Stomach (tissue), 9 donors: ENCODE results near the gene LRIT3. TPM values are rescaled to one million over a fixed set of nuclear protein-coding genes. Genes with fewer than 3 reads are reported as not detected.

Experiments
- DNase-seq, 2 donors: peaks; one replicate each; pipeline versions ENCODE4 v3.0.0 to v3.0.0-alpha.2; 2013 to 2019
- H3K27ac ChIP-seq, 5 donors: fragments of 200-600 bp in 4 of 5; sonication (generic) in 4 of 5; one replicate each; pipeline ENCODE4 v1.5.1; 2013 to 2019; ENCODE audit warnings: mild to moderate bottlenecking in 1 of 5, moderate library complexity in 1 of 5
- H3K27me3 ChIP-seq, 3 donors: fragments of 200-600 bp; sonication (generic); one replicate each; pipeline ENCODE4 v1.5.1; 2017 to 2019; ENCODE audit warnings: mixed run types in 1 of 3
- H3K36me3 ChIP-seq, 4 donors: fragments of 200-600 bp; sonication (generic); 1 replicate in 3 of 4; 2 replicates in 1 of 4; pipeline ENCODE4 v1.5.1; 2016 to 2019
- H3K4me1 ChIP-seq, 4 donors: fragments of 200-600 bp; sonication (generic); one replicate each; pipeline ENCODE4 v1.5.1; 2016 to 2019
- H3K4me3 ChIP-seq, 4 donors: fragments of 200-600 bp; sonication (generic) in 3 of 4; one replicate each; pipeline ENCODE4 v1.5.1; 2016 to 2019; ENCODE audit warnings: mild to moderate bottlenecking in 1 of 4
- H3K9me3 ChIP-seq, 4 donors: fragments of 200-600 bp; sonication (generic); one replicate each; pipeline ENCODE4 v1.5.1; 2016 to 2019
- EP300 ChIP-seq: sonication (generic); formaldehyde crosslinking; IDR thresholded peaks from one replicate; pipeline ENCODE4 v1.6.1; 2017; ENCODE audit warnings: antibody characterized with exemption
- POLR2A ChIP-seq, 4 donors: fragments of 450-650 bp; IDR thresholded peaks; one replicate each; pipeline ENCODE4 v1.6.1; 2016; ENCODE audit warnings: antibody characterized with exemption in 4 of 4, control low read depth in 2 of 4, mild to moderate bottlenecking in 1 of 4, moderate library complexity in 1 of 4
- POLR2AphosphoS5 ChIP-seq, 3 donors: sonication (generic); formaldehyde crosslinking; IDR thresholded peaks; one replicate each; pipeline ENCODE4 v1.6.1; 2016; ENCODE audit warnings: antibody characterized with exemption in 3 of 3
- WGBS, 5 donors: extraction: QIAGEN DNeasy Blood & Tissue Kit in 3 of 5; methylation state at CpG; one replicate each; pipeline versions ENCODE4 v1.1.5 to v1.1.7; 2013 to 2018; 5-methylcytosine and 5-hydroxymethylcytosine counted together
- intact Hi-C: fragments of 100-400 bp; cut with DNase I; formaldehyde crosslinking; loops from one replicate; pipeline ENCODE4 v1.15.1; 2023; ENCODE audit warnings: low total_unique reads
- polyA plus RNA-seq, 3 donors: library from polyadenylated mRNA; stranded (reverse); fragments of 200-250 nt; gene quantifications; one replicate each; pipeline ENCODE4 v1.2.3, GENCODE V29; 2013
- total RNA-seq, 5 donors: library from RNA; depleted of rRNA; stranded (reverse); fragments of >200 nt; gene quantifications; one replicate each; pipeline versions ENCODE4 v1.1.0 to v1.2.3, GENCODE V29; 2014 to 2016
- TF ChIP-seq, protein P1 (sequence below), 7 experiments: fragments of 450-650 bp in 4 of 7; fragments of 200-600 bp in 3 of 7; sonication (generic) in 3 of 7; IDR thresholded peaks; one replicate each; pipeline ENCODE4 v1.5.1; 2016 to 2019; ENCODE audit warnings: antibody characterized with exemption in 7 of 7, control low read depth in 2 of 7, mild to moderate bottlenecking in 1 of 7
- donor health status: healthy with polysubstance abuse.
- donor health status: Bipolar disorder and iron deficiency.
- donor health status: healthy.

Gene LRIT3
- total and polyA plus RNA-seq, 8 donors = 0.06 to 1.0 (median 0.15) TPM; not detected in 4

DNA sequence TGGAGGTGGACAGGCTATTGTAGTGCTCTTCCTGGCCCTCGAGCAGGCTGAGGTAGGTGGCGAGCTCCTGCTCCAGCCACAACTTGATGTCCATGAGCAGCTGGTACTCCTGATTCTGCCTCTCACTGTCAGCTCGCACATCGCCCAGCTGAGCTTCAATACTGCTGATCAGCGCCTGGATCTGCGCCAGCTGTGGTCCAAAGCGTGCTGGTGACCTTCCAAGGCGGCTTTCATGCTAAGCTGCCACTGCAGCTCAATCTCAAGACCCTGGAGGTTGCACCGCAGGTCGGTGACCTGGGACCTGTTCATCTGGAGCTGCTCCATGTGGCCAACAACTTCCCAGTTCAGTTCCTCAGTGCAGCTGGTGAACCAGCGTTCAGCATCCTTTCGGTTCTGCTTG lies 31.2 kb downstream of the LRIT3 start:
- Histone ChIP-seq H3K9me3 (no peaks in the 10 kb centered on the region), H3K27ac (no peak overlapping the region), H3K4me3 (no peak overlapping the region), H3K4me1 (no peaks in the 10 kb centered on the region), H3K36me3 (no peaks in the 10 kb centered on the region), H3K27me3 (peaks cover 0 to 12% (median 0%) of the 10 kb centered on the region in 3 donors)
- DNase-seq = no peak
- intact Hi-C loops = no loop called here
- TF ChIP-seq POLR2A (IDR thresholded peaks at IDR 0.05) (no peak), POLR2AphosphoS5 (IDR thresholded peaks at IDR 0.05) (no peak), EP300 (no peak)
- TF ChIP-seq, protein P1, sequence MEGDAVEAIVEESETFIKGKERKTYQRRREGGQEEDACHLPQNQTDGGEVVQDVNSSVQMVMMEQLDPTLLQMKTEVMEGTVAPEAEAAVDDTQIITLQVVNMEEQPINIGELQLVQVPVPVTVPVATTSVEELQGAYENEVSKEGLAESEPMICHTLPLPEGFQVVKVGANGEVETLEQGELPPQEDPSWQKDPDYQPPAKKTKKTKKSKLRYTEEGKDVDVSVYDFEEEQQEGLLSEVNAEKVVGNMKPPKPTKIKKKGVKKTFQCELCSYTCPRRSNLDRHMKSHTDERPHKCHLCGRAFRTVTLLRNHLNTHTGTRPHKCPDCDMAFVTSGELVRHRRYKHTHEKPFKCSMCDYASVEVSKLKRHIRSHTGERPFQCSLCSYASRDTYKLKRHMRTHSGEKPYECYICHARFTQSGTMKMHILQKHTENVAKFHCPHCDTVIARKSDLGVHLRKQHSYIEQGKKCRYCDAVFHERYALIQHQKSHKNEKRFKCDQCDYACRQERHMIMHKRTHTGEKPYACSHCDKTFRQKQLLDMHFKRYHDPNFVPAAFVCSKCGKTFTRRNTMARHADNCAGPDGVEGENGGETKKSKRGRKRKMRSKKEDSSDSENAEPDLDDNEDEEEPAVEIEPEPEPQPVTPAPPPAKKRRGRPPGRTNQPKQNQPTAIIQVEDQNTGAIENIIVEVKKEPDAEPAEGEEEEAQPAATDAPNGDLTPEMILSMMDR (IDR thresholded peaks at IDR 0.05) = no peak
- WGBS, 5 donors = 75 to 83% (median 79%) methylated on average over 11 to 12 of the region's 12 CpGs

DNA sequence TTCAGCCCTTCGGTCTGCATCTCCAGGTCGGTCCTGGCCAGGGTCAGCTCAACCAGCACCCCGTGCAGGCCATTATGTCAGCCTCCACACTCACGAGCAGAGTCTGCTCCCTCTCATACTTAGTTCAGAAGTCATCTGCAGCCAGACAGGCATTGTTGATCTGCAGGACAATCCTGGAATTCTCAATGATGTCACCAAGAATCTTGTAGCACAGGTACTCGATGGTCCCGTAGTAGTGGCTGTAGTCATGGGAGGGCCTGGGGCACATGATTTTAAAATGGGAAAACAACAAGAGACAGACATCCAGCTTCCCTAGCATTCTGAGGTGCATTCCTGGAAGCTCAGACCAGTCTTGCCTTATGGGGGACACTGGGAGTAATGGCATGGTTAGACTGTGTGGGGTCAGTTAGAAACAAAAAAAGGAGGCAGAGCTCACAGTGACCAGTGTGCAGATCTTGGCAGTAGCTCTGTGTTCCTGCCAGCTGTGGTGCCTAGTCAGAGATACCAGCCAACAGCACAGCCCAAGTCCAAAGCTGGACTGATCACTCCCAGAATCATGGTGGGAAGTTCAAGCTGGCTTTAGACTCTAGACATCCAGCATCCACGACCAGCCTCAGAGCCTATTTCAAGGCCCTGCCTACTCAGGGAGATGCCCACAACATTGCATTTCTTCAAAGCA lies 31.9 kb downstream of the LRIT3 start:
- H3K27me3 ChIP-seq = peaks cover 0 to 12% (median 0%) of the 10 kb centered on the region in 3 donors
- no peak for DNase-seq
- H3K27ac ChIP-seq = no peak overlapping the region
- 85 to 96% (median 87%) methylated on average over 6 to 7 of the region's 7 CpGs for WGBS, 5 donors
- no peaks in the 10 kb centered on the region for H3K4me1 ChIP-seq
- no peaks in the 10 kb centered on the region for H3K36me3 ChIP-seq
- intact Hi-C loops = no loop called here
- H3K4me3 ChIP-seq = no peak overlapping the region
- TF ChIP-seq POLR2A (IDR thresholded peaks at IDR 0.05) (no peak), EP300 (no peak), POLR2AphosphoS5 (IDR thresholded peaks at IDR 0.05) (no peak)
- TF ChIP-seq, protein P1 (IDR thresholded peaks at IDR 0.05) = no peak
- H3K9me3 ChIP-seq = no peaks in the 10 kb centered on the region

DNA sequence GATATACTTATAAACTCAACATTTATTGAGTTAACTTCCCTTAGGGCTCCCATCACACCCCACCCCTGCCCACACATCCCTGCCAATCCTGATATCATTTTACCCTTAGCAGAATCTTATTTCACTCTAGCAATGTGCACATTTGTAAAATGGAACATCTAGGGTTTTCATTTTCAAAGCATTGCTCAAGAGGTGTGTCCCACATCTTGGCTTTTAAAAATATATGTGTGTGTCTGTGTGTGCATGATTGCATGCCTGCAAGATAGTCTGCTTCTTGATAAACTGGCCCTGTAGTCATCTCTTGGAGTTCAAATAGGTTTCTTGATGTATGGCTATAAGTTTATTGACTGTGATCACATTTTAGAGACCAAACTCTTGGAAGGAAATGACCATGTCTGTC lies 38.4 kb downstream of the LRIT3 start:
- Histone ChIP-seq H3K27me3 (no peaks in the 10 kb centered on the region), H3K9me3 (no peaks in the 10 kb centered on the region), H3K27ac (no peak overlapping the region), H3K36me3 (no peaks in the 10 kb centered on the region), H3K4me1 (no peaks in the 10 kb centered on the region), H3K4me3 (no peak overlapping the region)
- DNase-seq = no peak
- TF ChIP-seq POLR2A (IDR thresholded peaks at IDR 0.05) (no peak), EP300 (no peak), POLR2AphosphoS5 (IDR thresholded peaks at IDR 0.05) (no peak)
- TF ChIP-seq, protein P1 (IDR thresholded peaks at IDR 0.05) = no peak
- intact Hi-C loops = no loop called here

DNA sequence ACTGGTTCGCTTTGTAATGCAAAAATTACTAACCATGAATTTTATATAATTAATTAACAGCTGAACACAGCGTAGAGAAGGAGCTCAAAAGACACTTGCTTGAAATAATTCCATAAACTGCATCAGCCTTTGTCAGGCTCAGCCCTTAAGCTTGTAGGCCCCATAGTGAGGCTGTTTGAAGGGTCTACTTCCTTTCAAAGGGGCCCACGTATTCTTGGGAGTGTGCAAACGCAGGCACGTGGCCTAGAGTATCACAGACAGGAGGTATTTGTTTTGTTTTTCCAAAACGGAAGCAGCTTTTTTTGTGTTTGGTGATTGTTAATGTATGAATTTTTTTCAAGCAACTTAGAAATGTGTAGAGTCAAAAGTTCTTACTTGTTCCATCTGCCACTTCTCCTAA lies 39.2 kb downstream of the LRIT3 start:
- H3K36me3 ChIP-seq = no peaks in the 10 kb centered on the region
- no peak overlapping the region for H3K27ac ChIP-seq
- no peak overlapping the region for H3K4me3 ChIP-seq
- intact Hi-C loops = no loop called here
- DNase-seq = no peak
- TF ChIP-seq, protein P1 (IDR thresholded peaks at IDR 0.05) = no peak
- TF ChIP-seq EP300 (no peak), POLR2AphosphoS5 (IDR thresholded peaks at IDR 0.05) (no peak), POLR2A (IDR thresholded peaks at IDR 0.05) (no peak)
- WGBS, 5 donors = 37 to 46% (median 41%) methylated on average over 6 of the region's 6 CpGs
- no peaks in the 10 kb centered on the region for H3K4me1 ChIP-seq
- H3K9me3 ChIP-seq = no peaks in the 10 kb centered on the region
- H3K27me3 ChIP-seq = no peaks in the 10 kb centered on the region
